Body of pancreas (tissue), 4 donors: Measurements from ENCODE around the gene CDC25B. TPM values are rescaled to one million over a fixed set of nuclear protein-coding genes. Genes with fewer than 3 reads are reported as not detected.

Experiments
- ATAC-seq: fragments of 150-250 bp; one replicate; pipeline ENCODE4 v1.9.1; 2016
- DNase-seq, 4 donors: peaks; one replicate each; pipeline ENCODE4 v3.0.0-alpha.2; 2019
- H3K27ac ChIP-seq, 4 donors: fragments of 200-600 bp; sonication (generic); 1 replicate in 3 of 4; 2 replicates in 1 of 4; pipeline versions ENCODE4 v1.5.1 to v1.6.1; 2016 to 2019; ENCODE audit warnings: mild to moderate bottlenecking in 1 of 4, mixed read lengths in 1 of 4, moderate library complexity in 1 of 4
- H3K27me3 ChIP-seq, 2 donors: fragments of 200-600 bp; sonication (generic); one replicate each; pipeline ENCODE4 v1.6.0; 2016; ENCODE audit warnings: mild to moderate bottlenecking in 1 of 2
- H3K36me3 ChIP-seq, 2 donors: fragments of 200-600 bp; sonication (generic); replicated peaks in 1 of 2; 2 replicates each; pipeline ENCODE4 v1.5.1; 2016; ENCODE audit warnings: low read depth in 2 of 2; ENCODE audit not compliant: insufficient read depth in 1 of 2
- H3K4me1 ChIP-seq: fragments of 200-600 bp; sonication (generic); one replicate; pipeline ENCODE4 v1.6.0; 2016
- H3K4me3 ChIP-seq, 2 donors: fragments of 200-600 bp; sonication (generic); 1 replicate in 1 of 2; 2 replicates in 1 of 2; pipeline ENCODE4 v1.5.1; 2016 to 2019
- H3K9me3 ChIP-seq, 3 donors: fragments of 200-600 bp; sonication (generic); 1 replicate in 2 of 3; 2 replicates in 1 of 3; pipeline ENCODE4 v1.5.1; 2016
- POLR2A ChIP-seq, 3 donors: fragments of 450-650 bp; IDR thresholded peaks; one replicate each; pipeline ENCODE4 v1.6.1; 2016; ENCODE audit warnings: antibody characterized with exemption in 3 of 3, mild to moderate bottlenecking in 2 of 3
- WGBS, 2 donors: methylation state at CpG; one replicate each; pipeline ENCODE4 v1.1.5; 2017; 5-methylcytosine and 5-hydroxymethylcytosine counted together
- intact Hi-C: fragments of 100-400 bp; cut with DNase I; formaldehyde crosslinking; loops from one replicate; pipeline ENCODE4 v1.15.1; 2023
- total RNA-seq, 2 donors: library from RNA; depleted of rRNA; stranded (reverse); fragments of >200 nt; gene quantifications; one replicate each; pipeline ENCODE4 v1.1.0, GENCODE V29; 2016
- TF ChIP-seq, protein P1 (sequence below), 7 experiments: fragments of 450-650 bp in 4 of 7; fragments of 200-600 bp in 3 of 7; sonication (generic) in 3 of 7; IDR thresholded peaks; one replicate each; pipeline ENCODE4 v1.5.1; 2016 to 2019; ENCODE audit warnings: antibody characterized with exemption in 7 of 7

The CDC25B gene
- total RNA-seq, 2 donors from 2014 or later, result 8.8 to 22.7 TPM

DNA sequence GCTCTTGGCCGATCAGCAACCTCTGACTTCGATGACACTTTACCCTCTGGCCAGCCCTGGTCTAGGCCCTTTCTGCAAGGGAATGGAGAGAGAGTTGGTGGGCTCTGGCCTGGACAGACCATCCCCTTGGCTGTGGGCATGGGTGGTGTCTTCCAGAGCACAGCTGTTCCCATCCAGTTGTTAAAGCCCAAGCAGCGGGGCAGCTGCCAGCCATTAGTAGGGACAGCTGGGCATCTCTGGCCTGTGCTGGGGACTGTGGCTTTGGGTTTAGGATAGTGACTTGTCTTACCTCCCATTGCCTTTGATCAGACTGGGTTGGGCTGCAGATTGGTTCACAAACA lies 2.8 kb downstream of the CDC25B start:
- Histone ChIP-seq H3K4me1 (peaks cover 28% of the 10 kb centered on the region), H3K4me3 (no peak overlapping the region), H3K9me3 (no peaks in the 10 kb centered on the region), H3K27ac (no peak overlapping the region), H3K36me3 (no peaks in the 10 kb centered on the region), H3K27me3 (no peaks in the 10 kb centered on the region)
- ATAC-seq (no peak), DNase-seq (no peak)
- WGBS, 2 donors, result 93 to 96% methylated on average over 2 to 3 of the region's 3 CpGs
- intact Hi-C loops, result no loop called here
- TF ChIP-seq, protein P1, sequence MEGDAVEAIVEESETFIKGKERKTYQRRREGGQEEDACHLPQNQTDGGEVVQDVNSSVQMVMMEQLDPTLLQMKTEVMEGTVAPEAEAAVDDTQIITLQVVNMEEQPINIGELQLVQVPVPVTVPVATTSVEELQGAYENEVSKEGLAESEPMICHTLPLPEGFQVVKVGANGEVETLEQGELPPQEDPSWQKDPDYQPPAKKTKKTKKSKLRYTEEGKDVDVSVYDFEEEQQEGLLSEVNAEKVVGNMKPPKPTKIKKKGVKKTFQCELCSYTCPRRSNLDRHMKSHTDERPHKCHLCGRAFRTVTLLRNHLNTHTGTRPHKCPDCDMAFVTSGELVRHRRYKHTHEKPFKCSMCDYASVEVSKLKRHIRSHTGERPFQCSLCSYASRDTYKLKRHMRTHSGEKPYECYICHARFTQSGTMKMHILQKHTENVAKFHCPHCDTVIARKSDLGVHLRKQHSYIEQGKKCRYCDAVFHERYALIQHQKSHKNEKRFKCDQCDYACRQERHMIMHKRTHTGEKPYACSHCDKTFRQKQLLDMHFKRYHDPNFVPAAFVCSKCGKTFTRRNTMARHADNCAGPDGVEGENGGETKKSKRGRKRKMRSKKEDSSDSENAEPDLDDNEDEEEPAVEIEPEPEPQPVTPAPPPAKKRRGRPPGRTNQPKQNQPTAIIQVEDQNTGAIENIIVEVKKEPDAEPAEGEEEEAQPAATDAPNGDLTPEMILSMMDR (IDR thresholded peaks at IDR 0.05), result no peak
- TF ChIP-seq POLR2A (IDR thresholded peaks at IDR 0.05), result no peak

GRCh38 chr20:3800256-3800877 lies 4.3 kb downstream of the CDC25B start:
- Histone ChIP-seq H3K36me3 (no peaks in the 10 kb centered on the region), H3K4me3 (no peak overlapping the region), H3K27ac (no peak overlapping the region), H3K4me1 (peaks cover 23% of the 10 kb centered on the region), H3K9me3 (no peaks in the 10 kb centered on the region), H3K27me3 (no peaks in the 10 kb centered on the region)
- DNase-seq, result no peak
- TF ChIP-seq, protein P1 (IDR thresholded peaks at IDR 0.05), result no peak
- no peak for TF ChIP-seq POLR2A (IDR thresholded peaks at IDR 0.05)
- intact Hi-C loops, result no loop called here
- no peak for ATAC-seq
- WGBS, 2 donors, result 87 to 88% methylated on average over 16 to 17 of the region's 18 CpGs

DNA sequence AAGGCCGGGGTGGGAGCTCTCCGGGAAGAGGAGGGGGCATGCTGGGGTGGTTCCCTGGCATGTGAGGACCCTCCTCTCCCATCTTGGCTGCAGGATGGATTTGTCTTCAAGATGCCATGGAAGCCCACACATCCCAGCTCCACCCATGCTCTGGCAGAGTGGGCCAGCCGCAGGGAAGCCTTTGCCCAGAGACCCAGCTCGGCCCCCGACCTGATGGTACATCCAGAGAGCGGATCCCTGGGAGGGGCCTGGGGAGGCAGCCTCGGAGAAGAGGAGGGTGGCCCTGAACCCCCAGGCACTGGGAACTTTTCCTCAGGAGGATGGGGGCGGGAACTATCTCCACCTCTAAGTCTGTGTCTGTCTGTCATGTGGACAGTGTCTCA lies 4.8 kb downstream of the CDC25B start:
- WGBS, 2 donors, result 93 to 94% methylated on average over 6 to 7 of the region's 8 CpGs
- Histone ChIP-seq H3K36me3 (no peaks in the 10 kb centered on the region), H3K4me3 (no peak overlapping the region), H3K27me3 (no peaks in the 10 kb centered on the region), H3K27ac (no peak overlapping the region), H3K4me1 (peaks cover 23% of the 10 kb centered on the region), H3K9me3 (no peaks in the 10 kb centered on the region)
- TF ChIP-seq, protein P1 (IDR thresholded peaks at IDR 0.05), result no peak
- no peak for TF ChIP-seq POLR2A (IDR thresholded peaks at IDR 0.05)
- intact Hi-C loops, result no loop called here
- ATAC-seq (no peak), DNase-seq (no peak)

DNA sequence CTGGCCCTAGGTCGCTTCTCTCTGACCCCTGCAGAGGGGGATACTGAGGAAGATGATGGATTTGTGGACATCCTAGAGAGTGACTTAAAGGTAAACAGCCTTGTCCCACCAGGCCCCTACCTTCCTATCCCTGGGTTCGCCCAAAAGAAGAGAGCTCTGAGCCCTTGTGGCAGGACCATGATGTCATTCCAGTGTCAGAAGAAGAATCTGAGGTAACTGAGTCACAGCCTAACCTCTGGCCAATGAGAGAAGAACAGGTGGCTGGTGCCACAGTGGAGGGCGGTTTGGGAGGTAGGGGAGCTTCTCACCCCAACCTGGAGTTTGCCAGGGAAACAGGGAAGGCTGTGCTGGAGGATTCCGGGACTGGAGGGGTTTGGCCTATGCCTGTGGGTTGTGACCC lies 5.2 kb downstream of the CDC25B start:
- Histone ChIP-seq H3K27me3 (no peaks in the 10 kb centered on the region), H3K4me3 (no peak overlapping the region), H3K9me3 (no peaks in the 10 kb centered on the region), H3K4me1 (peaks cover 26% of the 10 kb centered on the region), H3K27ac (no peak overlapping the region), H3K36me3 (no peaks in the 10 kb centered on the region)
- intact Hi-C loops, result no loop called here
- ATAC-seq (no peak), DNase-seq (no peak)
- 83 to 89% methylated on average over 4 of the region's 4 CpGs for WGBS, 2 donors
- no peak for TF ChIP-seq POLR2A (IDR thresholded peaks at IDR 0.05)

DNA sequence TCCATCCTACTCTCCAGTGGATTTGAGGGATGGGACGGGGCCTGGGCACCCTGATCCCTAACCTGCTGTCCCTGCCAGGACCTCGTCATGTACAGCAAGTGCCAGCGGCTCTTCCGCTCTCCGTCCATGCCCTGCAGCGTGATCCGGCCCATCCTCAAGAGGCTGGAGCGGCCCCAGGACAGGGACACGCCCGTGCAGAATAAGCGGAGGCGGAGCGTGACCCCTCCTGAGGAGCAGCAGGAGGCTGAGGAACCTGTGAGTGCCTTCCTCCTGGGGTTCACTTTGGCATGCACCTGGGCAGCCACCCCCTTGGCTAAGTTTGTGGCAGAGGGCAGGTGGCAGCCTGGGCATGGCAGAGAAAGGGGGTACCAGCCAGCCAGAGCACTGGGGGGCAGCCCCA lies 5.7 kb downstream of the CDC25B start:
- intact Hi-C loops, result no loop called here
- WGBS, 2 donors, result 97 to 99% methylated on average over 12 to 13 of the region's 13 CpGs
- Histone ChIP-seq H3K27me3 (no peaks in the 10 kb centered on the region), H3K9me3 (no peaks in the 10 kb centered on the region), H3K27ac (no peak overlapping the region), H3K4me3 (no peak overlapping the region), H3K36me3 (no peaks in the 10 kb centered on the region), H3K4me1 (peaks cover 26% of the 10 kb centered on the region)
- TF ChIP-seq POLR2A (IDR thresholded peaks at IDR 0.05), result no peak
- TF ChIP-seq, protein P1 (IDR thresholded peaks at IDR 0.05), result no peak
- DNase-seq (no peak), ATAC-seq (no peak)
